Fibroblast of skin of abdomen (primary cell): ENCODE results near the gene LIMCH1.
"Not testable (repeated sequence)": the region's sequence is repeated elsewhere in the genome, so short reads cannot be mapped to it uniquely, and the experiment has no call there.

ENCODE experiments used
- DNase-seq: peaks from one replicate; pipeline ENCODE4 v3.0.0-alpha.2; 2013

The LIMCH1 gene

DNA sequence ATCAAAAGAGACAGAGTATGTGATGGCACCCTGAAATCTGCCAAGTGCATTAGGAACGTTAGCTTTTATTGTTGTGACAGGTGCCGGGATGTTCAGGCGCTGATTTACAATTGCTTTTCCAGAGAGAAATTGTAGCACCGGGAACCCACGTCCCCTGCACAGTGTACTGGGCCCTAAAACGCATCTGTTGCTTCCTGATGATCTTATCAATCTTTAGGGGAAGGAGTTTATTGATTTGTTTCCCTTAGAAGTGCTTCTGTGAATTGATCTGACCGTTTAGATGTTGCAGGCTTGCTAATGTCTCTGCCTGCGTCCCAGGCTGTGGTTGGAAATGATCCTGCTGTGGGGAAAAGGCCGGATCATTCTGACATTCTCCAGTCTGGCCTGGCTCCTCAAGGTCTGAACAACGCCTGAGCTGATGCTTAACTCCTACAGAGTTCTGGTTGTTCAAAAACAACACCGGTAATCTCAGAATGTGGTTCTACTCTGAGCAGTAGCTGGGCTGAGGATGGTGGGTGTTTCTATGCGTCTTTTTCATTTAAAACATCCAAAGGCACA is 193.7 kb downstream of the LIMCH1 start:
- no peak for DNase-seq

DNA sequence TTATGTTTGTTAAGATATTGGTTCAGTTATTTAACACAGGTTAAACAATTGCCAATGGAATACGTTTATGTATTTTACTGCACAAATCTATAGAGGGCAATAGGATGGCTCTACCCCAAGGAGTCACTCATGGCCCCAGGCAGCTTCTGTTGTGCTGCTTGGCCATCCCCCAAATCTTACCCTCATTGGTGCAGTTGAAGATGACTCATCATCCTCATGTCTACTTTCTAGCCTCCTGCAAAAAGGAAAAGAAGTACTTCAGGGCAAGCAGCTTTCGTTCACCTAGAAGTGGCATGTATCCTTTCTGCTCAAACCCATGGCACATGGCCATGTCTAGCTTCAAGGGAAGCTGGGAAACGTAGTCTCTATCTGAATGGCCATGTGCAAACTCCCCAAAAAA is 196.4 kb downstream of the LIMCH1 start:
- DNase-seq, result no peak

DNA sequence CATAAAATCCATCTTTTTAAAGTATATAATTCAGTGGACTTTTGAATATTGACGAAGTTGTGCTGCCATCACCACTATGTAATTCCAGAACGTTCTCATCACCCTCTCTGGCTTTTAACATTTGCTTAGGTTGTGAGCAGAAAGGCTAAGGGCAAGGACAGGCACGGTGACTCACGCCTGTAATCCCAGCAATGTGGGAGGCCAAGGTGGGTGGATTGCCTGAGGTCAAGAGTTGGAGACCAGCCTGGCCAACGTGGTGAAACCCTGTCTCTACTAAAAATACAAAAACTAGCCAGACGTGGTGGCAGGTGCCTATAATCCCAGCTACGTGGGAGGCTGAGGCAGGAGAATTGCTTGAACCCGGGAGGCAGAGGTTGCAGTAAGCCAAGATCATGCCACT is 199.5 kb downstream of the LIMCH1 start:
- DNase-seq, result not testable (repeated sequence)

DNA sequence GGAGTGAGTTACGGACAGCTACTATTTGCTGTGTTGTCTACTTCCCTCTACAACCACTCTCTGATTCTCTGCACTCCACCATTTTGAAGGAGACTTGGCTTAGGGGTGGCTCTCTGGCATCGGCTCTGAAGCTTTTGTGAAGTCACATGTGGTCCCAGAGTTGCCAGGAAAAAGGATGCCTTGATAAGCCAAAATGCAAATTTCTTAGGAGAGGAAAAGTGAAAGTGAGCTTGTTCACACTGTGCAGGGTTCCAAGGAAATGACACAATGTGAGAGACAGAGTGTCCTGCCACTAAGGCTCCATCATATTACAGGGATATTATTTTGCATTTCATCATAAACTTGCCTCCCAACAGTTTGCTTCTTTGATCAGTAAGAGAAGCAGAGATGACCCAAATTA is 203.4 kb downstream of the LIMCH1 start:
- no peak for DNase-seq

DNA sequence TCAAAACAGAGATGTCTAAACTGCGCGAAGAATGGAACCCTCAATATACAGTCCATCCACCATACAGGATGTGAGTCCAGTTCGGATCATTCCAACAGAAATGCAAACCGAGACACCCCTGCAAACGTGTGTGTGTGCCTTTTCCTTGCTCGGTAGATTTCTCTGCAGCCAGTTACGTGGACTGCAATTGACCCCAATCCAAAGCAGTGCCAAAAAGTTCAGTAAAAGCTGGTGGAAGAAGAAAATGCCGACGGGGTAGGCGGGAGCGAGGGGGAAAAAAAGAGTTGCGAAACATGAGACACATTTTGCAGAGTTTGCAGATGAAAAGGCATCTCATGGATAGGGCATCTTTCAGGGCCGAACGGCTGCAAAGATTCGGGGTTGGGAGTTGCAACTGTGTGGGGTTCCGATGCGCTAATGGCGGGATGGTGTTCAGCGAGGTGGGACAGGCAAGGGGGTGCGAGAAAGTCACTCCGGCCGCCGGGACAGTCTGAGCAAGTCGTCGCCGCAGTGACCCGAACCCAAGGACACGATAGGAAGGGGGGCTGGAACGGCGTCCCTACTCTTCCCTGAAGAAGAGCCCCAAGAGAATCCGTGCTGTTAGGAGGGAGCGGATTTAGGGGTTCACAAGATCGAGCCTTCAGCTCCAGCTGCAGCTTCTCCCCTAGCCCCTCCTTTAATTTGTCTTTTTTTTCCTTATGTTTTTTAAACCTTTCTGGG is 206.8 kb downstream of the LIMCH1 start:
- DNase-seq, result no peak

DNA sequence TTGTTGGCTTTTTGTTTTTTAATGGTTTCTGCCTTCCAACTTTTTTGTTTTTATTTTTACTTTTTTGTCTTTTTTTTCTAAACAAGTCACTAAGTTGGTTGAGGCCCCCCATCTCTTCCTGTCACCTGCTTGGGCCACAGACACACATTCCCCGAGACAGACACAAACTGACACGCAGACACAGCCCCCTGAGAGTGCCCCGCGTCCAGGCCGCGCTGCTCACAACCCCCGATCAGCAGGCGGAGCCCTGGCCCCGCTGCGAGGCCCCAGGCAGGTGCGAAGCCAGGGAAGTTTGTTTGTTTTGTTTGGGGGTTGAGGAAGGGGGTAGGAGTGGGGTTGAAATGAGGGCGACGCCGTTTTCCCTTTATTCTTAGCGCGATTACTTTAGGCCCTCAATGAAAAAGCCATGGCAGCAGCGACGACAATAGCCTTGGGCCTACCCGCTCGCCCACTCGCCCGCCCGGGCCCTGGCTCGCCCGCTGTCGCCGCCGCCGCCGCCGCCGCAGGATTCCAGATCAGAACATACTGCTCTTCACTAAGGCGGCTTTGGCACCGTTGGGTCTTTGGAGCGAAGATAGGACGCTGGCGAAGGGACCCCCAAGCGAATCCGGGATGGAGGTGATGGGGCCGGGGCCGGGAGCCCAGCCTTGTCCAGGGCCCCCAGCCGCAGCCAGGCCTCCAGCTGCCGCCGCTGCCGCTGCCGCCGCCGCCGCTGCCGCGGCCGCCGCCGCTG is 207.5 kb downstream of the LIMCH1 start:
- DNase-seq, result no peak

DNA sequence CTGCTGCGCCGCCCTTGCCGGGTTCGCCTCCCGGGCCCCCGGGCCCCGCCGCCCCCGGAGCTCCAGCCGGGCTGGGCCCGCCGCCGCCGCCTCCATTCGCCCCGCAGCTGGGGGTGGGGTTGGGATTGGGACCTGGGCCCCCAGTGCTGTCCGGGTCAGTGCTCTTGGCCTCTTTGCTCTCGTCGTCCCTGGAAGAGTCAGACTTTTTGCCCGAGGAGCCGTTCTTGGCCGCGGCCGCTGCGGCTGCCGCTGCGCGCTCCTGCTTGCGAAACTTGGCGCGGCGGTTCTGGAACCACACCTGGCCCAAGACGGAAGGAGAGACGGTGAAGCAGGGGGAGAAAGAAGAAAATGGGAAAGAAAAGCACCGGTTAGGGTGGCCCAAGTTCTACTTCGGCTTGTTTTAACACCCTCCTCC is 208.1 kb downstream of the LIMCH1 start:
- DNase-seq, result no peak

DNA sequence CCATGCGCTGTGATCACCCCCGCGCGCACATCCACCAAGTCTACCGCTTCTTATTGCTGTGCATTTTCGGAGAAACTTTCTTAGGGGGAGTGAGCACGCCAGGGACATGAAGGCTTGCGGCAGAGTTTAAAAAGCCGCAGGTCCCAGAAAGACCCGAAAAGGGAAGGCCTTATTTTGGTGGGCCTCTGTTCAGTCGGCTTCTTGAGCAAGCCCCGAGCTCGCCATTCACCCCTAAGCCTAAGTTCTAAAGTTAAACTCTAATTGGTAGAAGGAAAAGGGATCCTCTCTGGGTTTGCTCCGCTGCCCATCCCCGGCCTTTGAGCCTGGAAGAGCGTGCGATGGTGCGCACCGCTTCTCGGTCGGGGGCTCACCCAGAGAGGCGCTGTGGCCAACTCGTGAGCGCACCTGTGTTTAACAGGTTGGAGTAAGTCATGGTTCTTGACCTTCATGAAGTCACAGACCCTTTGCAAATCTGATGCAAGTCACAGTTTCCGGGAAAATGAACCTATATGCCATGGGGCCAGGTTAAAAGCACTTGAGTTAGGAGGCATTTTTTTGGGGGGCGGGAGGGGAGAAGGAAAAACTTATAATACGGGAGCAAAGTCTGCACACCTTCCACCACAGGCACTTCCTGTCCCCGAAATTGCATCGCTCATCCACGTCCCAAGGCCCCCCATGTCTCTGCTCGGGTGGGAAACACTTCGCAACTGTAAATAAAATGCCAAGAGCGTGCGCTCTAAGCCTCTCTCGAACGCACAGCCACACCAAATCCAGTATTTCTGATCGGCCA is 208.7 kb downstream of the LIMCH1 start:
- DNase-seq, result no peak

DNA sequence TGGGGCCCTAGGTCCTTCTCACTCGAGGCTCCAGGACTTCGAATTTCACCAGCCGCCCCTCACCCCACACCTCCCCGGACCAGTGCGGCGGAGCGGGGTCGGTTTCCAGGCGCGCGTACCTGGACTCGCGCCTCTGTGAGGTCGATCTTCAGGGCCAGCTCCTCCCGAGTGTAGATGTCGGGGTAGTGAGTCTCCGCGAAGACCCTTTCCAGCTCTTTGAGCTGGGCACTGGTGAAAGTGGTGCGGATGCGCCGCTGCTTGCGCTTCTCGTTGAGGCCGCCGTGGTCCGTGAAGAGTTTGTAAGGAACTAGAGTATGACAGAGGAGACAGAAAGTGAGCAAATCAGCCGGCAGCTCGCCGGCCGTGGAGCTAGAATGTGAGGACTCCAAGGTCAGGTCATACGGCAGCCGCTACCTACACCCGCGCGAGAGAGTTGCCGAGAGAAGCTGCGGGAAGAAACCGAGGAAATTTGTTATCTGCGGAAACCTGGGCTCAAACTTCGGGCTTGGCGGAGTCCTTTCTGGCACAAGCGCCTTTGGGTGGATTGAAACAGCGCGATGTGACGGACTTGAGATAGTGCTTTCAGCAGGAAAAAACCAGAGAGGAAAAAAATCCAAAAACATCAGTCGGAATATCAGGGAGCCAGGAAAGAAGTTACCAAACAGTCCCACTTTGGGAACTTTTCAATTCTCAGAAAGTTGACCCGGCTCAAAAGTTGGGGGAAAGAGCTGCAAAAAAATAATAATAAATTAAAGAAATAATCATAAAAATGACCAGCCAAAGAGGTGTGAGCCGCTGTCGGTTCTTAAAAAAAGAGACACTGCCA is 209.5 kb downstream of the LIMCH1 start:
- DNase-seq, result no peak

DNA sequence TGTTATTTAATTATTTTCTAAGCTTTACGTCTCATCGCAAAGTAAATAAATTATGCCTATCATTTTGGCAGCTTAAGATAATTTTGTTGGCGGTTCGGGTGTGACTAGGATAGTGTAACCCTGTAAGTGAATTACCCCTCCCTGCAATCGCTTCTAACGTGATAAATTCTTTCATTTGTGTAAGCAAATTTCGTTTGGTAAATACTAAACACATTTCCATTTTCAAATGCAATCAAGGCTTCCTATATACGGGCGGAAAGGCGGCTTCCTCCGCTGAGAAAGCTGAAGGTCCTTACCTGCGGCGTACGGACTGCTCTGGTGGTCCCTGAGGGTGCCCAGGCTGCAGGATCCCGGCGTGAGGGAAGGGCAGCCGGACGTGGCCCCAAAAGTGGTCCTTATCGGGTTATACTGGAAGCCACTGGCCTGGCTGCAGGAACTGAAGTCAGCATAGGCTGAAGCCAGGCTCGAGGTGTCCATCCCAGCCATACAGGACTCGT is 210.2 kb downstream of the LIMCH1 start:
- no peak for DNase-seq

DNA sequence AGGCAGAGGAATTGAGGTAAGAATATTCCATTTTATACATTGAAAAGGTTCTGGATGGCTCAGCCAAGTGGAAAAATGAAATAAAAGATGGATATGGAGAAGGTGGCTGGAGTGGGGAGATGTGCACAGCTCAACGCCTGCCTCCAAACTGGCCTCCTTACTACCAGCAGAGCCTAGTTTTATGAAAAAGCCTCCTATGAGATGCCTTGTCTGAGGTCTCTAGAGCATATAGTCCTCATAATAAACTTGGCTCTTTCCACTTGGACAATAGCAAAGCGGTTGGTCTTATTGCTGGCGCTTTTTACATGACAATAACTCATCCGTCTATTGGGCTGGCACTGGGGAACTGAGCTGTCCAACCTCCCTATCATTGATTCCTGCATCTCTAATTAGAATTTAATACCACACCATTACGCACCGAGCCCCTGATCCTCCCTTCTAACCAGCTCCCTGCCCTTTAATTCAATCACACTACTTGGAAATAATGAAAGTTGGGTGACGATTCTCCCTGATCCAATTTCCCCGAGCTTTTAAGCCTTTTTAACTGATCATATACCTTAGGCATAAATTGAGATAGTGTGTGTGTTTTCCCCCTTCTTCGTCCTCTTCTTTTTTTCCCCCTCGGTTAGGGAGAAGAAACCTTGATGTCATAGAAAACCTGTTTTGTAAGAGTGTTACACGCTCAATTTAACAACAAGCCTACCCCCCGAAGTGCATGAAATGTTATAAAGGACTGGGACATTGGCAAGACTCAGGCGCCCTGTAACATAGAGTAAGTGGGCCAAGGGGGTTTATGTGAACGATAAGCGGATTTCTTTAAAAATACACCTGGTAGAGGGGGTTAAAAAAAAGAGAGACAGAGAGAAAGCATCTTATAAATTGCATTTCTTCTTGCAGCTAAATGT is 210.9 kb downstream of the LIMCH1 start, which contains the start of gene PHOX2B:
PHOX2B (minus strand) TSS at position 155 of the 905 bp plus-strand sequence; CDS start at position 40, 115 bp downstream.
- no peak for DNase-seq

DNA sequence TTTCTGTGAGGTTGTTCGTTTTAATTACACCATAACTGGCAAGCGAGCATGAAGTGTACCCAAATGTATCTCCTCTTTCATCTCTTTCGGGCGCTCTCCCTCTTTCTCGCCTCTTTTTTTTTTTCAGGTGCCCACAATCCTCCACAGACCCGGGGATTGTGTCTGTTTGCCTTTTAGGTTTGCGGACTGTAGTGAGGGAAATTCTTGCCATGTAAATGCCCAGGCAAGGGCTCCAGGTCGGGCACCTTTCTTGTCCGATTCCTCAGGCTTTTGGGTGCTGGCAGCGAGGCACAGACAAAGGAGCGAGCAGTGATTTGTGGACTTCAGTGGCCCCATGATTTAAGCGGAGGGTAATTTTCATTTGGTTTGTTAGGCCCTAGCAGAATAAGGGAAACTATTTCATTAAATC is 211.7 kb downstream of the LIMCH1 start:
- no peak for DNase-seq
